ENCODE measurements around the gene GPR33.

- TF ChIP-seq POLR2A (IDR thresholded peaks at IDR 0.05; ENCODE audit: low read depth, low read length) (no peak), POLR2AphosphoS5 (IDR thresholded peaks at IDR 0.05; ENCODE audit: low read depth, low read length) (no peak), TAF1 (IDR thresholded peaks at IDR 0.05; ENCODE audit: borderline replicate concordance, low read depth, low read length) (no peak)
These were observed 26.3 kb downstream of the GPR33 start for GRCh38 chr14:31461545-31461944.

All from GM12892 (cell line).